ENCODE measurements around the gene TMEM145.

DNA sequence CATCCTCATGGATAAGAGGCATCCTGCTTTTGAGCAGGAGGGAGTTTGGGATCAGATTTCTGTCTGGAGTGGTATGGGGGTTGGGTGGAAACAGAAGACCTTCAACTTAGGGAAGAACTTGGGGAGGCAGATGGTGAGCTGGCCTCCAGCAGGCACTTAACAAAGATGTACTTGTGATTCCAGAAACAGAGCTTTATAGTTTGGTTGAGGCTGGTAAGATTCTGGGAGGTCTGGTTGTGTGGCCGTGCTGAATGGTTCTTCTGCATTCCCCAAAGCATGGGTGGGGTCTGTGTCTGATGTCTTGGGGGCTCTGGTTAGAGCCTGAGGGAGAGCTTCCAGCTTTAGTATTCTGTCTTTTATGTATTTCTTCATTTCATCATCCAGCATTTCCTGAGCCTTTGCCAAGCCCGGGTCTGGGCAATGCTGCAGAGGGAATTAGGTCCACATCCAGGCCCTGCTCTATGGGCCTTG, 17.2 kb downstream of the TMEM145 start:
- TF ChIP-seq POLR2AphosphoS5 (IDR thresholded peaks at IDR 0.05; ENCODE audit: low read depth, low read length) = no peak
- no peak for TF ChIP-seq SIN3A (IDR thresholded peaks at IDR 0.05; ENCODE audit: borderline replicate concordance, insufficient read depth, low read length)
- no peak for TF ChIP-seq REST (IDR thresholded peaks at IDR 0.05; ENCODE audit: insufficient read depth in 1 of 2, low read depth in 2 of 2, low read length in 2 of 2)
